RWPE1 (cell line): ENCODE measurements around the gene EFEMP1.

Source experiments
- CTCF ChIA-PET: fragments of 350-600 bp; sonication (Branson Sonifier 250); formaldehyde crosslinking; extraction: SDS; loops from one replicate; lab custom pipeline; 2021; lab: Yijun Ruan, JAX
- POLR2A ChIA-PET: fragments of 400-600 bp; formaldehyde crosslinking; extraction: SDS; loops from one replicate; lab custom pipeline; 2020; ENCODE audit warnings: antibody characterized with exemption; ENCODE audit not compliant: low non-redundant PET; lab: Yijun Ruan, JAX
- DNase-seq: peaks from one replicate; pipeline ENCODE4 v3.0.0; 2012; ENCODE audit warnings: low spot score
- H3K27ac ChIP-seq: fragments of 450-650 bp; 2 replicates; pipeline ENCODE4 v1.5.1; 2017
- TF ChIP-seq, protein P1 (sequence below): fragments of 450-650 bp; conservative IDR thresholded peaks from 2 replicates; pipeline ENCODE4 v1.5.1; 2017; ENCODE audit warnings: low read depth, mild to moderate bottlenecking

The EFEMP1 gene

DNA sequence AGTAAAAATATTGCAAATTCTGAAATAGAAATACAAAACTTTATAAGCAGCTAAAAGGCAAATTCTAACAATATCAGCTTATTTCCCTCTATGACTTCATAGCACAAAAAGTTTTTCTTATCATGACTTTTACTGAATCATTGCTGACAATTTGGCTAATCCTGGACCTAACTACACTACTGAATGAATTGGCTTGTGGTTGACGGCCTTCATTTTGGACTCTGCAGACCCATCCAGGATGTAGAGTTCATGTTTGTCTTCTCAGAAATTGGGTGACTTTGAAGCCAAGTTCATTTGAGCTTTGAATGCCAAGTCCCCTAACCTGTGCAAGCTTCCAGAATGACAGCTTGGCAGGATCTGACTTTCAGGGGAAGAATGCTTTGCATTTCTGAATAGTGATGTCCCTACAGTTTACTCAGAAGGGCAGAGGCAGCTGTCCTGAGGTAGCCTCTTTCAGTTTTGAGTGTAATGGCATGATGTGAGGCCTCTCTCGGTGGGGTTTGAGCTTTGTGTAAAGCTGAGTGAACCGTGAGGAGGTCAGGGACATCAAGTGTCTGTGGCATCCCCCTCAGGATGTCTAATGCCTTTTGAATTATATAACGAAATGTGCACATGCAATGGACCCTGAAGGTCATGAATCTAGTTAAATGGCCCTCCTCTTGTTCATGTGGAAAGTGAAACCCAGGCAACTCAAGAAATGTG is 48.0 kb downstream of the EFEMP1 start:
- TF ChIP-seq, protein P1, sequence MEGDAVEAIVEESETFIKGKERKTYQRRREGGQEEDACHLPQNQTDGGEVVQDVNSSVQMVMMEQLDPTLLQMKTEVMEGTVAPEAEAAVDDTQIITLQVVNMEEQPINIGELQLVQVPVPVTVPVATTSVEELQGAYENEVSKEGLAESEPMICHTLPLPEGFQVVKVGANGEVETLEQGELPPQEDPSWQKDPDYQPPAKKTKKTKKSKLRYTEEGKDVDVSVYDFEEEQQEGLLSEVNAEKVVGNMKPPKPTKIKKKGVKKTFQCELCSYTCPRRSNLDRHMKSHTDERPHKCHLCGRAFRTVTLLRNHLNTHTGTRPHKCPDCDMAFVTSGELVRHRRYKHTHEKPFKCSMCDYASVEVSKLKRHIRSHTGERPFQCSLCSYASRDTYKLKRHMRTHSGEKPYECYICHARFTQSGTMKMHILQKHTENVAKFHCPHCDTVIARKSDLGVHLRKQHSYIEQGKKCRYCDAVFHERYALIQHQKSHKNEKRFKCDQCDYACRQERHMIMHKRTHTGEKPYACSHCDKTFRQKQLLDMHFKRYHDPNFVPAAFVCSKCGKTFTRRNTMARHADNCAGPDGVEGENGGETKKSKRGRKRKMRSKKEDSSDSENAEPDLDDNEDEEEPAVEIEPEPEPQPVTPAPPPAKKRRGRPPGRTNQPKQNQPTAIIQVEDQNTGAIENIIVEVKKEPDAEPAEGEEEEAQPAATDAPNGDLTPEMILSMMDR, result no peak
- CTCF ChIA-PET, result no interaction called here
- no peak for DNase-seq
- POLR2A ChIA-PET, result interaction anchor here (0.5 kb wide), 1 partner anchor 47 kb away, joined by 3 read pairs; no protein-coding TSS in a partner anchor
- H3K27ac ChIP-seq, result no peak overlapping the region

DNA sequence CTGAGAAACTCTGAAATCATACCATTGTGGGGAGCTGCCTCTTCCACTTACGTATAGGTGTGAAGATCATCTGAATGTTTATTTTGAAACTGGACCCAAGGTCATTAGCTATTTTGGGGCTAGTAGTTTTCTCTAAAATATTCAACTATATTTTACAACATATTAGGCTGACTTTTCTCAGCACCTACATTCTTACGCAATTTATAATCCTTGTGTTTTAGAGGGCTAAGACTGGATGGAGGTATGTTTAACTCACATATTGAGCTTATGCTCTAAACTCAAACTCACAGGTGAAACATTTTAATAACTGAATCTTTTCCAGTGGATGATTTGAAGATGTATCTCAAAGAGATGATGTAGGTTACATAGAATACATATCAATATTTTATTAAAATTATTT is 49.2 kb downstream of the EFEMP1 start:
- TF ChIP-seq, protein P1, result no peak
- DNase-seq, result no peak
- ChIA-PET CTCF (interaction anchor here (0.6 kb wide), 1 partner anchor 86 kb away, joined by 3 read pairs; no protein-coding TSS in a partner anchor), POLR2A (interaction anchor here (0.6 kb wide), 1 partner anchor 179 kb away, joined by 4 read pairs; no protein-coding TSS in a partner anchor)
- H3K27ac ChIP-seq, result no peak overlapping the region

DNA sequence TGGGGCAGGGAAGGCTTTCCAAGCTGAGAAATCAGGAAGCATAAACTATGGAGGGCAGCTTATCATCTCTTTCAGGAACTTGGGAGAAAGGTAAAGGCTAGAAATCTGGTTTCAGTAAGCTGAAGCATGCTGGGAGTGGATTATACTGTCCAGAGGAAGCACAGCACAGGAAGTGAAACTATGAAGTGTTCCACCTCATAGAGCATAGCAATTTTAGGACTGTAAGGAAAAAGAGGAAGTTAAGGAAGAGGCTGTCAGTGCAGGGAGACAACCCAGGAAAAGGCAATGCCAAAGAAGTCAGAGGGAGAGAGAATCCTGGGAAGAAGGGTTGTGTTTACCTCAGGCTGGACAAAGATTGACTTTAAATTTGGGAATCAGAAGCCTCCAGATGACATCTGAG is 51.9 kb downstream of the EFEMP1 start:
- H3K27ac ChIP-seq, result no peak overlapping the region
- ChIA-PET CTCF (no interaction called here), POLR2A (no interaction called here)
- no peak for DNase-seq
- TF ChIP-seq, protein P1, result no peak

DNA sequence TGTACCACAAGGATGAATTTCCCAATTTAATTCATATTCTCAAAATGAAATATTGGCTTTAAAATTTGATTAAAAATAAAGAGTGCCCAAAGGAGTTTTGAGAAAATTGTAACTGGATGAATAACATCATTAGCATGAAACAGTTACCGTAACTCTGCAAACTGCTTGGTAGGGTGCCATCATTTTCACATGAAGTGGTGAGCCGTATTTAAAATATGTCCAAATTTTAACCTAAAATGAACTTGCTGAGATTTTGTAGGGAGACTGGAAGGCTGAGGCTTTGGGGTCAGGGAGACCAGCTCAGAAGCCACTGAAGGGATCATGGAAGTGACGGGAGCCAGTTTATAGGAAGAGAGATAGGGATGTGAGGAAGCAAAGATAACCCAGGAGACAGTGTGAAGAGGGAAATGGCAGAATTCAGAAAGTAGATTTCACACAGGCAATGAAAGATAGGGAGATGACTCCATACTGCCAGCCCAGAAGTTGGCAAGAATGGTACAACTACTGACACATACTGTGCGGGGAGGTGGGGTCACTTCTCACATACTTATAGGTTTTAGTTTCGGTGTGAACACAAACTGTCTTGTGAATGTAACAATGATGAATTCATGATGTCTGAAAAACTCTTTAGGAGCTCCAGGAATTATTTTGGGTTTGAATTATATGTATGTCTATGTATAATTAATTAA is 53.8 kb downstream of the EFEMP1 start:
- POLR2A ChIA-PET, result no interaction called here
- H3K27ac ChIP-seq, result no peak overlapping the region
- CTCF ChIA-PET, result no interaction called here
- DNase-seq, result no peak
- TF ChIP-seq, protein P1, result no peak

DNA sequence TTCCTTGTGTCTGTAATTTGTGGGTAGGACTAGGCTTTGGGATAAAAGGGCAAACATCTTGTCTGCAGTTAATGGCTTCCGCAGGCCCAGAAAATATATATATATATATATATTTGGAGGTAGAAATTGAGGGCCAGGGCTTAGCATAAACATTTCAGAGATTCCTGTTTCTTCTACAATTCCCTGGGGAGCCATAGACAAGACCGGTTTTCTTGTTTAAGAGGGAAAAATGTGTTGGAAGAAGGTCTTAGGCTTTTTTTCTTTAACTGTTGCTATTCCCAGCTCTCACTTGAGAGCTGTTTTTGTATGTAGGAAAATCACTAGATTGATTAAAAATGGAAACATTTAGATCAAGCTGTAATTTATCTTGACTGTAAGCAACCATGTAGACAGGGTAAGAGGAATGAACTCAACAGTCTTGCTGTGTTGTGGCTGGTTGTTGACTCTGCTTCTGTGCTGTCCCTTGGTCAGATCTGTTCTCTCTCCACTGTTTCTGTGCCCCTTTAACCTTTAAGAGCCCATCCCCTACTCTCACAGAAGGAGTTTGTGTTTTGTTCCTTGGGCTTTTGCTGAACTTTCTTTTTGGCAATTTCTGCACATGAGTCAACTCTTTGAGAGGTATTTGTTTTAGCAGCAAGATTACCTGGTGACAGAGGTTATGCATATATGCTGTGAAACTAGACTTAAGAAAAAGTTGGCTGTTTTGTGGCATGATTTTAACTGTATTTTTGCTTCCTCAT is 58.3 kb downstream of the EFEMP1 start:
- peak overlapping the region; percentile 51; the same call in 1 of the 2 replicates for H3K27ac ChIP-seq
- POLR2A ChIA-PET, result no interaction called here
- CTCF ChIA-PET, result no interaction called here
- TF ChIP-seq, protein P1, result no peak
- DNase-seq, result no peak

DNA sequence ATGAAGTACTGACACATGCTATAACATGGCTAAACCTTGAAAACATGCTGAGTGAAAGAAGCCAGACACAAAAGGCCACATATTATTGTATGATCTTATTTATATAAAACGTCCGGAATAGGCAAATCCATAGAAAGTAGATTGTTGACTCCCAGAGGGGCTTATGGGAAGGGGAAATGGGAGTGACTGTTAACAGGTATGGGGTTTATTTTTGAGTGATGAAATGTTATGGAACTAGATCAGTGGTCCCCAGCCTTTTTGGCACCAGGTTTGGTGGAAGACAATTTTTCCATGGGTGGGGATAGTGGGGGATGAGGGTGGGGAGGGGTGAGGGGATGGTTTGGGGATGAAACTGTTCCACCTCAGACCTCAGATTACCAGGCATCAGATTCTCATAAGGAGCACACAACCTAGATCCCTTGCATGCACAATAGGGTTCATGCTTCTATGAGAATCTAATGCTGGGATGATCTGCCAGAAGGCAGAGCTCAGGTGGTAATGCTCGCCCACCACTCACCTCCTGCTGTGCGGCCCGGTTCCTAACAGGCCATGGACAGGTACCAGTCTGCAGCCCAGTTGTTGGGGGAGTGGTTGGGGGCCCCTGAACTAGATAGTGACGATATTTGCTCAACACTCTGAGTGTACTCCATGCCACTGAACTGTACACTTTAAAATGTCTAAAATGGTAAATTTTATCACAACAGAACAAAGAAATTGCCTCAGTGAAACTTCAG is 59.1 kb downstream of the EFEMP1 start:
- CTCF ChIA-PET, result interaction anchor here (0.5 kb wide), 1 partner anchor 83 kb away, joined by 3 read pairs; no protein-coding TSS in a partner anchor
- peak overlapping the region; percentile 51 for H3K27ac ChIP-seq
- POLR2A ChIA-PET, result no interaction called here
- TF ChIP-seq, protein P1, result no peak
- no peak for DNase-seq
